ENCODE results near the gene RSPH1. TPM values are rescaled to one million over a fixed set of nuclear protein-coding genes. Genes with fewer than 3 reads are reported as not detected.

Gene RSPH1
- total and polyA plus RNA-seq, 4 donors = 3.7 to 37.5 (median 19.5) TPM

- no peak overlapping the region for H3K4me3 ChIP-seq (ENCODE audit: low read depth, low read length)
- H3K9me3 ChIP-seq (ENCODE audit: control insufficient read depth, insufficient read depth, low read length) = no peaks in the 10 kb centered on the region
- H3K27me3 ChIP-seq (ENCODE audit: control insufficient read depth, insufficient read depth, low read length) = no peaks in the 10 kb centered on the region
- peak overlapping the region; percentile 16 for H3K27ac ChIP-seq (ENCODE audit: low read depth, low read length)
- WGBS (ENCODE audit: insufficient coverage) = 94% methylated on average over 10 of the region's 13 CpGs
- no peak for DNase-seq (ENCODE audit: low read depth in 4 of 6, low spot score in 6 of 6)
- H3K4me1 ChIP-seq (ENCODE audit: control insufficient read depth, insufficient read depth, low read length) = peaks cover 60% of the 10 kb centered on the region
- H3K36me3 ChIP-seq (ENCODE audit: control insufficient read depth, insufficient read depth, low read length) = peaks cover 23% of the 10 kb centered on the region
These were observed 37.4 kb upstream of the RSPH1 start for GRCh38 chr21:42533306-42533962.

- H3K27ac ChIP-seq (ENCODE audit: low read depth, low read length) = peak overlapping the region; percentile 16
- H3K4me1 ChIP-seq (ENCODE audit: control insufficient read depth, insufficient read depth, low read length) = peaks cover 60% of the 10 kb centered on the region
- 47% methylated on average over 15 of the region's 18 CpGs for WGBS (ENCODE audit: insufficient coverage)
- no peaks in the 10 kb centered on the region for H3K27me3 ChIP-seq (ENCODE audit: control insufficient read depth, insufficient read depth, low read length)
- H3K36me3 ChIP-seq (ENCODE audit: control insufficient read depth, insufficient read depth, low read length) = peaks cover 27% of the 10 kb centered on the region
- peak in 3 of 6 donors; percentile 56 to 76 (median 68) for DNase-seq (ENCODE audit: low read depth in 4 of 6, low spot score in 6 of 6)
- no peak overlapping the region for H3K4me3 ChIP-seq (ENCODE audit: low read depth, low read length)
- no peaks in the 10 kb centered on the region for H3K9me3 ChIP-seq (ENCODE audit: control insufficient read depth, insufficient read depth, low read length)
These were observed 36.6 kb upstream of the RSPH1 start for GRCh38 chr21:42532466-42533181.

GRCh38 chr21:42531771-42532170, 35.7 kb upstream of the RSPH1 start:
- no peaks in the 10 kb centered on the region for H3K27me3 ChIP-seq (ENCODE audit: control insufficient read depth, insufficient read depth, low read length)
- peaks cover 54% of the 10 kb centered on the region for H3K4me1 ChIP-seq (ENCODE audit: control insufficient read depth, insufficient read depth, low read length)
- WGBS (ENCODE audit: insufficient coverage) = 95% methylated on average over 7 of the region's 8 CpGs
- no peaks in the 10 kb centered on the region for H3K9me3 ChIP-seq (ENCODE audit: control insufficient read depth, insufficient read depth, low read length)
- H3K27ac ChIP-seq (ENCODE audit: low read depth, low read length) = no peak overlapping the region
- H3K4me3 ChIP-seq (ENCODE audit: low read depth, low read length) = no peak overlapping the region
- no peak for DNase-seq (ENCODE audit: low read depth in 4 of 6, low spot score in 6 of 6)
- H3K36me3 ChIP-seq (ENCODE audit: control insufficient read depth, insufficient read depth, low read length) = peaks cover 34% of the 10 kb centered on the region

- H3K4me3 ChIP-seq (ENCODE audit: low read depth, low read length) = no peak overlapping the region
- H3K36me3 ChIP-seq (ENCODE audit: control insufficient read depth, insufficient read depth, low read length) = peaks cover 29% of the 10 kb centered on the region
- H3K4me1 ChIP-seq (ENCODE audit: control insufficient read depth, insufficient read depth, low read length) = peaks cover 49% of the 10 kb centered on the region
- H3K27ac ChIP-seq (ENCODE audit: low read depth, low read length) = no peak overlapping the region
- WGBS (ENCODE audit: insufficient coverage) = 60% methylated on average over 1 of the region's 5 CpGs
- no peaks in the 10 kb centered on the region for H3K9me3 ChIP-seq (ENCODE audit: control insufficient read depth, insufficient read depth, low read length)
- no peak for DNase-seq (ENCODE audit: low read depth in 4 of 6, low spot score in 6 of 6)
- H3K27me3 ChIP-seq (ENCODE audit: control insufficient read depth, insufficient read depth, low read length) = no peaks in the 10 kb centered on the region
These were observed 34.1 kb upstream of the RSPH1 start for GRCh38 chr21:42530167-42530518.

GRCh38 chr21:42527489-42528158, 31.6 kb upstream of the RSPH1 start:
- H3K4me3 ChIP-seq (ENCODE audit: low read depth, low read length) = no peak overlapping the region
- no peak for DNase-seq (ENCODE audit: low read depth in 4 of 6, low spot score in 6 of 6)
- peaks cover 24% of the 10 kb centered on the region for H3K36me3 ChIP-seq (ENCODE audit: control insufficient read depth, insufficient read depth, low read length)
- H3K4me1 ChIP-seq (ENCODE audit: control insufficient read depth, insufficient read depth, low read length) = peaks cover 49% of the 10 kb centered on the region
- H3K9me3 ChIP-seq (ENCODE audit: control insufficient read depth, insufficient read depth, low read length) = no peaks in the 10 kb centered on the region
- no peaks in the 10 kb centered on the region for H3K27me3 ChIP-seq (ENCODE audit: control insufficient read depth, insufficient read depth, low read length)
- H3K27ac ChIP-seq (ENCODE audit: low read depth, low read length) = no peak overlapping the region
- WGBS (ENCODE audit: insufficient coverage) = 76% methylated on average over 7 of the region's 13 CpGs

- Histone ChIP-seq H3K27ac (ENCODE audit: low read depth, low read length) (no peak overlapping the region), H3K4me1 (ENCODE audit: control insufficient read depth, insufficient read depth, low read length) (peaks cover 49% of the 10 kb centered on the region), H3K9me3 (ENCODE audit: control insufficient read depth, insufficient read depth, low read length) (no peaks in the 10 kb centered on the region), H3K27me3 (ENCODE audit: control insufficient read depth, insufficient read depth, low read length) (no peaks in the 10 kb centered on the region), H3K36me3 (ENCODE audit: control insufficient read depth, insufficient read depth, low read length) (peaks cover 29% of the 10 kb centered on the region), H3K4me3 (ENCODE audit: low read depth, low read length) (no peak overlapping the region)
- DNase-seq (ENCODE audit: low read depth in 4 of 6, low spot score in 6 of 6) = no peak
- 98% methylated on average over 6 of the region's 8 CpGs for WGBS (ENCODE audit: insufficient coverage)
These were observed 31.1 kb upstream of the RSPH1 start for GRCh38 chr21:42527127-42527488.

- peak in 2 of 6 donors; percentile 41 to 42 for DNase-seq (ENCODE audit: low read depth in 4 of 6, low spot score in 6 of 6)
- no peaks in the 10 kb centered on the region for H3K27me3 ChIP-seq (ENCODE audit: control insufficient read depth, insufficient read depth, low read length)
- H3K27ac ChIP-seq (ENCODE audit: low read depth, low read length) = no peak overlapping the region
- H3K4me3 ChIP-seq (ENCODE audit: low read depth, low read length) = no peak overlapping the region
- 24% methylated on average over 8 of the region's 9 CpGs for WGBS (ENCODE audit: insufficient coverage)
- no peaks in the 10 kb centered on the region for H3K9me3 ChIP-seq (ENCODE audit: control insufficient read depth, insufficient read depth, low read length)
- H3K36me3 ChIP-seq (ENCODE audit: control insufficient read depth, insufficient read depth, low read length) = peaks cover 35% of the 10 kb centered on the region
- peaks cover 47% of the 10 kb centered on the region for H3K4me1 ChIP-seq (ENCODE audit: control insufficient read depth, insufficient read depth, low read length)
These were observed 30.3 kb upstream of the RSPH1 start for GRCh38 chr21:42526379-42526727.

GRCh38 chr21:42525676-42526378, 29.8 kb upstream of the RSPH1 start:
- H3K4me3 ChIP-seq (ENCODE audit: low read depth, low read length) = no peak overlapping the region
- WGBS (ENCODE audit: insufficient coverage) = 93% methylated on average over 2 of the region's 9 CpGs
- H3K27ac ChIP-seq (ENCODE audit: low read depth, low read length) = no peak overlapping the region

GRCh38 chr21:42525029-42525581, 29.1 kb upstream of the RSPH1 start:
- 21% methylated on average over 9 of the region's 15 CpGs for WGBS (ENCODE audit: insufficient coverage)
- peak in 1 of 6 donors; percentile 44 for DNase-seq (ENCODE audit: low read depth in 4 of 6, low spot score in 6 of 6)
- peak overlapping the region; percentile 9 for H3K27ac ChIP-seq (ENCODE audit: low read depth, low read length)

More at GRCh38 chr21:42525676-42526378, 29.8 kb upstream of the RSPH1 start:
- Histone ChIP-seq H3K4me1 (ENCODE audit: control insufficient read depth, insufficient read depth, low read length) (peaks cover 42% of the 10 kb centered on the region), H3K36me3 (ENCODE audit: control insufficient read depth, insufficient read depth, low read length) (peaks cover 40% of the 10 kb centered on the region), H3K9me3 (ENCODE audit: control insufficient read depth, insufficient read depth, low read length) (no peaks in the 10 kb centered on the region), H3K27me3 (ENCODE audit: control insufficient read depth, insufficient read depth, low read length) (no peaks in the 10 kb centered on the region)
- DNase-seq (ENCODE audit: low read depth in 4 of 6, low spot score in 6 of 6) = no peak

More at GRCh38 chr21:42525029-42525581, 29.1 kb upstream of the RSPH1 start:
- Histone ChIP-seq H3K27me3 (ENCODE audit: control insufficient read depth, insufficient read depth, low read length) (no peaks in the 10 kb centered on the region), H3K4me1 (ENCODE audit: control insufficient read depth, insufficient read depth, low read length) (peaks cover 43% of the 10 kb centered on the region), H3K36me3 (ENCODE audit: control insufficient read depth, insufficient read depth, low read length) (peaks cover 41% of the 10 kb centered on the region), H3K4me3 (ENCODE audit: low read depth, low read length) (no peak overlapping the region), H3K9me3 (ENCODE audit: control insufficient read depth, insufficient read depth, low read length) (no peaks in the 10 kb centered on the region)

Measured in spinal cord (tissue), 10 donors.